Measurements from ENCODE around the gene CRYBG2. TPM values are rescaled to one million over a fixed set of nuclear protein-coding genes. Genes with fewer than 3 reads are reported as not detected.
A peak's percentile ranks its signal among the peaks of the same experiment; 100 is the strongest.

The CRYBG2 gene
- polyA plus RNA-seq, 1 donor from 2014 or later: 2.5 TPM

DNA sequence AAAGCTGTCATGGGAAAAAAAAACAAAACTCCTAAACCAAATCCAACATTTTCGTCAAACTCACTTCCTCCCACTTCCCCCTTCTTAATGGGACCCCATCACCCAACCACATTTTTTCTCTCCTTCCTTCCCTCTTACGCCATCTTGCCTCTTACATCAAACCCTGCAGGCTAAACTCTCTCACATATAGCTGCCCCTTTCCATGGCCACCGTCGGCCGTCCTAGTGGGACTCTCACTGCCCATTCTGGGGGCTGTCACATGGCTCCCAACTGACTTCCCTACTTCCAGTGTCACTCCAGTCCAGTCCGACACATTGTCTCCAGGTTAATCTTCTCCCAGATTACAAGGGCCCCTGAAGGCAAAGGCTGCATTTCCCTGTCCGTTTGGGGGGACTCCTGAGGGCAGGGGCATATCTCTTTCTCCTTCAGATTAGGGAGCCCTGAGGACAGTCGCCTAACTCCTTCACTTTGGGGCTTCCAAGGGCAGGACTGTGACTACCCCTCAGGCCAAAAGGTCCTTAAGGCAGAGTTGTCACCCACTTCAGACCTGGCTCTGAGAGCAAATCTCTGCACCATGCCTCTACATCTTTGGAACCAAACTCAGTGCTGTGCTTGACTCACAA lies 48.2 kb downstream of the CRYBG2 start:
- Histone ChIP-seq H3F3A (ENCODE audit: insufficient read depth, low read length, poor library complexity, severe bottlenecking) (no peaks in the 10 kb centered on the region), H3K4me2 (ENCODE audit: low read length) (peak overlapping the region; percentile 87), H3K9me2 (ENCODE audit: insufficient read depth, low read length) (no peaks in the 10 kb centered on the region), H3K9ac (ENCODE audit: low read length) (peak overlapping the region; percentile 69), H3K27me3 (ENCODE audit: insufficient read depth, low read depth, low read length) (no peaks in the 10 kb centered on the region), H3K4me3 (ENCODE audit: low read length) (peak overlapping the region; percentile 99), H4K20me1 (ENCODE audit: insufficient read depth) (no peaks in the 10 kb centered on the region), H3K27ac (ENCODE audit: low read length) (no peak overlapping the region), H2AFZ (ENCODE audit: low read depth, low read length) (peak overlapping the region; percentile 88), H3K36me3 (ENCODE audit: insufficient read depth, low read length) (no peaks in the 10 kb centered on the region), H3K9me3 (ENCODE audit: low read length) (no peaks in the 10 kb centered on the region), H3K79me2 (replicated peaks; ENCODE audit: insufficient read depth, low read length) (peaks cover 12% of the 10 kb centered on the region)
- no peak for TF ChIP-seq RAD21 (conservative IDR thresholded peaks at IDR 0.05)

DNA sequence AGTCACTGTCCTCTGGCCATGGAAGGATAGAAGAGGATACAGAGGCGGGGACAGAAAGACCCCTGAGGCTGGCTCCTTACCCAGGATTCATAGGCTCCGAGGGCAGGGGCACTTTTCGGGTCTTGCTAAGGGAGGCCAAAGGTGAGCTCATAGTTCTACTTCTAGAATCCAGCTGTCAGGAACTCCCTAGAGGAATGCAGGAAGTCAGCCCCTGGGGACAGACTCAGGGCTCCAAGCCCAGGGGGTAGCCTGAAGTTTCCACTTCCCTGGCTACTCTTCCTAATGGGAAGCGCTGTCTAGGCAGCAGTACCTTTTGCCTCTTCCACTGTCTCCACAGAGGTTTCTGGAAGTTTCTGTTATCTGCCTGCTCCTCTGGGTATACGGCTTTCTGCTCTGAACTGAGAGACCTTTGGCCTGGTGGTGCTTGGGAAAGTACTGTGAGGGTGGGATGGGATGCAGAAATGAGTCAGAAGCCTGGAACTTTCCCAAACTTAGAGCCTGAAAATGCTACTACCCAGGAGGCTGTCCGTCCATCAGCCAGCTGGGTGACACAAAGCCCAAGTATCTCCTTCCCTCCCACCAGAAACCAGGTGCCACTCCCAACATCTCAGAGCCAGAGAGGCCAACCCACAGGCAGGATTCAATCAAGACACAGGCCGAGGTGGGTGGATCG lies 51.1 kb downstream of the CRYBG2 start:
- H3K9me3 ChIP-seq (ENCODE audit: low read length): no peaks in the 10 kb centered on the region
- no peaks in the 10 kb centered on the region for H3K27me3 ChIP-seq (ENCODE audit: insufficient read depth, low read depth, low read length)
- peaks cover 12% of the 10 kb centered on the region for H3K79me2 ChIP-seq (replicated peaks; ENCODE audit: insufficient read depth, low read length)
- H3F3A ChIP-seq (ENCODE audit: insufficient read depth, low read length, poor library complexity, severe bottlenecking): no peaks in the 10 kb centered on the region
- H2AFZ ChIP-seq (ENCODE audit: low read depth, low read length): no peak overlapping the region
- no peaks in the 10 kb centered on the region for H3K36me3 ChIP-seq (ENCODE audit: insufficient read depth, low read length)
- H3K27ac ChIP-seq (ENCODE audit: low read length): no peak overlapping the region
- H3K9me2 ChIP-seq (ENCODE audit: insufficient read depth, low read length): no peaks in the 10 kb centered on the region
- no peak overlapping the region for H3K4me3 ChIP-seq (ENCODE audit: low read length)
- no peak overlapping the region for H3K4me2 ChIP-seq (ENCODE audit: low read length)
- no peak for TF ChIP-seq RAD21 (conservative IDR thresholded peaks at IDR 0.05)
- H4K20me1 ChIP-seq (ENCODE audit: insufficient read depth): no peaks in the 10 kb centered on the region
- no peak overlapping the region for H3K9ac ChIP-seq (ENCODE audit: low read length)

DNA sequence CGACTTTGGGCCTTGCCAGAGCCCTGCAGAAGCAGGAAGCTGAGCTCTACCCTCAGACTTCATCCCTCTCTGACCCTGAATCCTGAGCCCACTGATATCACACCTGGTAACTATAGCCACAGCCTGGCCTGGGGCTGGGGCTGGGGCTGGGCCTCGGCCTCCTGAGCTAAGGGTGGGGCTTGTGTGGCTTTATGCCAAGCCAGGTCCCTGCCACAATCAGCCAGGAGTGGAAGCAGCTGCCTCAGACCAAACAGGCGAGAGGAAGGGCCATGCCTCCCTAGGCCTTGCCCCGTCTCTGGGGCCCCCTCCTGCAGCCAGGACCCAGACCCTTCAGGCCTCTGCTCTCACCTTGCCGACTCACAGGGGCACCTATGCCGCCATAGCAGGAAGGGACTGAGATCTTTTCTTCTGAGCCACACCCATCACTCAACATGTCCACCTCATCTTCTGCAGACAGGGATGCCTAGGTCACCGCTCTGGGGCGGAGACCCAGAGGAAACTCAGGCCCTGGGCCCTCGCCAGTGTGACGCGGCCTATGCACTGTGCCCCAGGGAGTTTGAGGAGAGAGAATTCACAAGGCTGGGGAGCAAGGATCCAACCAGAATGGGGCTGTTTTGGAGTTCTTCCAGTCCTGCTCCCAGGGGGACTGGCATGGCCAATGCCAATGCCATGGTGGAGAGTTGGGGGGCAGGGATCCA lies 53.2 kb downstream of the CRYBG2 start:
- Histone ChIP-seq H3K4me3 (ENCODE audit: low read length) (no peak overlapping the region), H4K20me1 (ENCODE audit: insufficient read depth) (no peaks in the 10 kb centered on the region), H3F3A (ENCODE audit: insufficient read depth, low read length, poor library complexity, severe bottlenecking) (no peaks in the 10 kb centered on the region), H3K79me2 (replicated peaks; ENCODE audit: insufficient read depth, low read length) (peaks cover 8% of the 10 kb centered on the region), H2AFZ (ENCODE audit: low read depth, low read length) (no peak overlapping the region), H3K9me3 (ENCODE audit: low read length) (no peaks in the 10 kb centered on the region), H3K27me3 (ENCODE audit: insufficient read depth, low read depth, low read length) (no peaks in the 10 kb centered on the region), H3K36me3 (ENCODE audit: insufficient read depth, low read length) (no peaks in the 10 kb centered on the region), H3K9ac (ENCODE audit: low read length) (no peak overlapping the region), H3K4me2 (ENCODE audit: low read length) (no peak overlapping the region), H3K27ac (ENCODE audit: low read length) (no peak overlapping the region), H3K9me2 (ENCODE audit: insufficient read depth, low read length) (no peaks in the 10 kb centered on the region)
- TF ChIP-seq, protein P1, sequence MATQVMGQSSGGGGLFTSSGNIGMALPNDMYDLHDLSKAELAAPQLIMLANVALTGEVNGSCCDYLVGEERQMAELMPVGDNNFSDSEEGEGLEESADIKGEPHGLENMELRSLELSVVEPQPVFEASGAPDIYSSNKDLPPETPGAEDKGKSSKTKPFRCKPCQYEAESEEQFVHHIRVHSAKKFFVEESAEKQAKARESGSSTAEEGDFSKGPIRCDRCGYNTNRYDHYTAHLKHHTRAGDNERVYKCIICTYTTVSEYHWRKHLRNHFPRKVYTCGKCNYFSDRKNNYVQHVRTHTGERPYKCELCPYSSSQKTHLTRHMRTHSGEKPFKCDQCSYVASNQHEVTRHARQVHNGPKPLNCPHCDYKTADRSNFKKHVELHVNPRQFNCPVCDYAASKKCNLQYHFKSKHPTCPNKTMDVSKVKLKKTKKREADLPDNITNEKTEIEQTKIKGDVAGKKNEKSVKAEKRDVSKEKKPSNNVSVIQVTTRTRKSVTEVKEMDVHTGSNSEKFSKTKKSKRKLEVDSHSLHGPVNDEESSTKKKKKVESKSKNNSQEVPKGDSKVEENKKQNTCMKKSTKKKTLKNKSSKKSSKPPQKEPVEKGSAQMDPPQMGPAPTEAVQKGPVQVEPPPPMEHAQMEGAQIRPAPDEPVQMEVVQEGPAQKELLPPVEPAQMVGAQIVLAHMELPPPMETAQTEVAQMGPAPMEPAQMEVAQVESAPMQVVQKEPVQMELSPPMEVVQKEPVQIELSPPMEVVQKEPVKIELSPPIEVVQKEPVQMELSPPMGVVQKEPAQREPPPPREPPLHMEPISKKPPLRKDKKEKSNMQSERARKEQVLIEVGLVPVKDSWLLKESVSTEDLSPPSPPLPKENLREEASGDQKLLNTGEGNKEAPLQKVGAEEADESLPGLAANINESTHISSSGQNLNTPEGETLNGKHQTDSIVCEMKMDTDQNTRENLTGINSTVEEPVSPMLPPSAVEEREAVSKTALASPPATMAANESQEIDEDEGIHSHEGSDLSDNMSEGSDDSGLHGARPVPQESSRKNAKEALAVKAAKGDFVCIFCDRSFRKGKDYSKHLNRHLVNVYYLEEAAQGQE (IDR thresholded peaks at IDR 0.05; ENCODE audit: borderline replicate concordance): no peak
- TF ChIP-seq MXI1 (conservative IDR thresholded peaks at IDR 0.05; ENCODE audit: poor library complexity, severe bottlenecking) (no peak), TAF1 (IDR thresholded peaks at IDR 0.05; ENCODE audit: low read depth) (no peak), EZH2 (IDR thresholded peaks at IDR 0.05; ENCODE audit: borderline replicate concordance, insufficient read depth, low read length, poor library complexity, severe bottlenecking) (no peak), RAD21 (conservative IDR thresholded peaks at IDR 0.05) (no peak), EP300 (conservative IDR thresholded peaks at IDR 0.05; ENCODE audit: poor library complexity, severe bottlenecking) (no peak)
- TF ChIP-seq, protein P2, sequence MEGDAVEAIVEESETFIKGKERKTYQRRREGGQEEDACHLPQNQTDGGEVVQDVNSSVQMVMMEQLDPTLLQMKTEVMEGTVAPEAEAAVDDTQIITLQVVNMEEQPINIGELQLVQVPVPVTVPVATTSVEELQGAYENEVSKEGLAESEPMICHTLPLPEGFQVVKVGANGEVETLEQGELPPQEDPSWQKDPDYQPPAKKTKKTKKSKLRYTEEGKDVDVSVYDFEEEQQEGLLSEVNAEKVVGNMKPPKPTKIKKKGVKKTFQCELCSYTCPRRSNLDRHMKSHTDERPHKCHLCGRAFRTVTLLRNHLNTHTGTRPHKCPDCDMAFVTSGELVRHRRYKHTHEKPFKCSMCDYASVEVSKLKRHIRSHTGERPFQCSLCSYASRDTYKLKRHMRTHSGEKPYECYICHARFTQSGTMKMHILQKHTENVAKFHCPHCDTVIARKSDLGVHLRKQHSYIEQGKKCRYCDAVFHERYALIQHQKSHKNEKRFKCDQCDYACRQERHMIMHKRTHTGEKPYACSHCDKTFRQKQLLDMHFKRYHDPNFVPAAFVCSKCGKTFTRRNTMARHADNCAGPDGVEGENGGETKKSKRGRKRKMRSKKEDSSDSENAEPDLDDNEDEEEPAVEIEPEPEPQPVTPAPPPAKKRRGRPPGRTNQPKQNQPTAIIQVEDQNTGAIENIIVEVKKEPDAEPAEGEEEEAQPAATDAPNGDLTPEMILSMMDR (IDR thresholded peaks at IDR 0.05; ENCODE audit: poor library complexity, severe bottlenecking): no peak

All from neural cell (in vitro differentiated cells).